Liver (tissue), 9 donors: ENCODE results near the gene COQ6. TPM values are rescaled to one million over a fixed set of nuclear protein-coding genes. Genes with fewer than 3 reads are reported as not detected.

ENCODE experiments used
- DNase-seq: peaks from one replicate; pipeline ENCODE4 v3.0.0-alpha.2; 2017; ENCODE audit warnings: low spot score
- H3K27ac ChIP-seq, 2 donors: one replicate each; pipeline ENCODE4 v1.7.0; 2013; ENCODE audit warnings: inconsistent platforms in 2 of 2, low read length in 2 of 2, control low read depth in 1 of 2, low read depth in 1 of 2, mild to moderate bottlenecking in 1 of 2
- H3K27me3 ChIP-seq, 4 donors: one replicate each; pipeline versions ENCODE4 v1.6.1 to v1.7.0; 2013; ENCODE audit warnings: low read length in 3 of 4, inconsistent platforms in 1 of 4, mild to moderate bottlenecking in 1 of 4, moderate library complexity in 1 of 4; ENCODE audit not compliant: control insufficient read depth in 4 of 4, insufficient read depth in 4 of 4
- H3K36me3 ChIP-seq, 4 donors: one replicate each; pipeline versions ENCODE4 v1.6.1 to v1.7.0; 2013; ENCODE audit warnings: low read length in 3 of 4, mild to moderate bottlenecking in 3 of 4, low read depth in 1 of 4, moderate library complexity in 1 of 4; ENCODE audit not compliant: control insufficient read depth in 4 of 4, insufficient read depth in 3 of 4
- H3K4me1 ChIP-seq, 4 donors: one replicate each; pipeline versions ENCODE4 v1.6.1 to v1.7.0; 2013; ENCODE audit warnings: low read length in 3 of 4, mild to moderate bottlenecking in 3 of 4, moderate library complexity in 1 of 4; ENCODE audit not compliant: control insufficient read depth in 4 of 4, insufficient read depth in 4 of 4
- H3K4me3 ChIP-seq, 3 donors: one replicate each; pipeline versions ENCODE4 v1.6.1 to v1.7.0; 2013; ENCODE audit warnings: low read length in 3 of 3, control low read depth in 1 of 3, low read depth in 1 of 3, mild to moderate bottlenecking in 1 of 3
- H3K9ac ChIP-seq, 2 donors: one replicate each; pipeline ENCODE4 v1.7.0; 2013; ENCODE audit warnings: low read length in 2 of 2, mild to moderate bottlenecking in 2 of 2, moderate library complexity in 2 of 2, control low read depth in 1 of 2, low read depth in 1 of 2
- H3K9me3 ChIP-seq, 4 donors: one replicate each; pipeline versions ENCODE4 v1.6.1 to v1.7.0; 2013; ENCODE audit warnings: low read length in 3 of 4; ENCODE audit not compliant: control insufficient read depth in 4 of 4
- CTCF ChIP-seq: fragments of 150-350 bp; IDR thresholded peaks from 2 replicates; pipeline ENCODE4 v1.5.1; 2017; ENCODE audit warnings: improper control_type of control experiment, low read depth, low read length; ENCODE audit not compliant: missing input control
- EGR1 ChIP-seq, 2 donors: IDR thresholded peaks; 2 replicates each; pipeline ENCODE4 v1.6.1; 2016 to 2018; ENCODE audit warnings: antibody characterized with exemption in 2 of 2, low read depth in 2 of 2
- FOXA1 ChIP-seq: IDR thresholded peaks from 2 replicates; pipeline ENCODE4 v1.6.1; 2016; ENCODE audit warnings: antibody characterized with exemption
- FOXA2 ChIP-seq: IDR thresholded peaks from 2 replicates; pipeline ENCODE4 v1.6.1; 2016; ENCODE audit warnings: antibody characterized with exemption
- GABPA ChIP-seq, 2 donors: IDR thresholded peaks in 1 of 2; conservative IDR thresholded peaks in 1 of 2; 2 replicates each; pipeline ENCODE4 v1.6.1; 2016; ENCODE audit warnings: antibody characterized with exemption in 2 of 2, mild to moderate bottlenecking in 1 of 2, moderate library complexity in 1 of 2
- HNF4A ChIP-seq, 2 donors: conservative IDR thresholded peaks; 2 replicates each; pipeline ENCODE4 v1.6.1; 2016; ENCODE audit warnings: antibody characterized with exemption in 2 of 2, mild to moderate bottlenecking in 2 of 2
- HNF4G ChIP-seq: IDR thresholded peaks from 2 replicates; pipeline ENCODE4 v1.6.1; 2016; ENCODE audit warnings: antibody characterized with exemption
- MAX ChIP-seq: IDR thresholded peaks from 2 replicates; pipeline ENCODE4 v1.6.1; 2016; ENCODE audit warnings: antibody characterized with exemption
- NR2F2 ChIP-seq: IDR thresholded peaks from 2 replicates; pipeline ENCODE4 v1.6.1; 2016; ENCODE audit warnings: antibody characterized with exemption
- RAD21 ChIP-seq, 2 donors: IDR thresholded peaks; 2 replicates each; pipeline ENCODE4 v1.6.1; 2016; ENCODE audit warnings: antibody characterized with exemption in 2 of 2, mild to moderate bottlenecking in 2 of 2
- RXRA ChIP-seq, 2 donors: IDR thresholded peaks; 2 replicates each; pipeline ENCODE4 v1.6.1; 2017 to 2018; ENCODE audit warnings: antibody characterized with exemption in 2 of 2, mild to moderate bottlenecking in 1 of 2
- SP1 ChIP-seq: IDR thresholded peaks from 2 replicates; pipeline ENCODE4 v1.6.1; 2018; ENCODE audit warnings: antibody characterized with exemption, mild to moderate bottlenecking
- TAF1 ChIP-seq: conservative IDR thresholded peaks from 2 replicates; pipeline ENCODE4 v1.6.1; 2016; ENCODE audit warnings: antibody characterized with exemption, mild to moderate bottlenecking
- YY1 ChIP-seq: IDR thresholded peaks from 2 replicates; pipeline ENCODE4 v1.6.1; 2016; ENCODE audit warnings: antibody characterized with exemption, mild to moderate bottlenecking
- WGBS: extraction: QIAGEN DNeasy Blood & Tissue Kit; methylation state at CpG from one replicate; pipeline ENCODE4 v1.1.7; 2013; 5-methylcytosine and 5-hydroxymethylcytosine counted together
- polyA plus RNA-seq, 2 donors: library from polyadenylated mRNA; stranded (reverse) in 1 of 2; unstranded in 1 of 2; fragments of 200-250 nt in 1 of 2; fragments of >200 nt in 1 of 2; fragmentation: Nextera tagmentation in 1 of 2; extraction: Ambion mirVana in 1 of 2; gene quantifications; one replicate each; pipeline versions ENCODE4 v1.2.1 to v1.2.3, GENCODE V29; 2013 to 2015
- total RNA-seq, 2 donors: library from RNA; depleted of rRNA; stranded (reverse); fragments of >200 nt; gene quantifications; one replicate each; pipeline ENCODE4 v1.2.3, GENCODE V29; 2014
- TF ChIP-seq, protein P1 (sequence below): IDR thresholded peaks from 2 replicates; pipeline ENCODE4 v1.6.1; 2016; ENCODE audit warnings: antibody characterized with exemption
- TF ChIP-seq, protein P2 (sequence below): IDR thresholded peaks from 2 replicates; pipeline ENCODE4 v1.6.1; 2016; ENCODE audit warnings: antibody characterized with exemption
- TF ChIP-seq, protein P3 (sequence below): IDR thresholded peaks from 2 replicates; pipeline ENCODE4 v1.6.1; 2016; ENCODE audit warnings: antibody characterized with exemption, mild to moderate bottlenecking
- donor health status: healthy.
- donor health status: healthy.
- donor health status: healthy.
- donor health status: healthy.
- donor health status: healthy.

The COQ6 gene
- total and polyA plus RNA-seq, 4 donors, result 12.6 to 33.7 (median 18.5) TPM

- WGBS, result 88% methylated on average over 5 of the region's 5 CpGs
- H3K4me1 ChIP-seq, result peaks cover 0 to 3% (median 0%) of the 10 kb centered on the region in 4 donors
- no peak for DNase-seq
Measured at GRCh38 chr14:73924337-73924736, 25.8 kb upstream of the COQ6 start.

GRCh38 chr14:73935666-73936065 lies 14.4 kb upstream of the COQ6 start:
- H3K4me3 ChIP-seq, result no peak overlapping the region
- H3K27me3 ChIP-seq, result no peaks in the 10 kb centered on the region
- TF ChIP-seq CTCF (peak; percentile 22), RAD21 (IDR thresholded peaks at IDR 0.05) (peak in 1 of 2 donors; percentile 57), EGR1 (IDR thresholded peaks at IDR 0.05; ENCODE audit: low read depth in 2 of 2) (no peak), FOXA1 (no peak)
- WGBS, result 84% methylated on average over 2 of the region's 2 CpGs
- H3K27ac ChIP-seq, result no peak overlapping the region
- no peaks in the 10 kb centered on the region for H3K4me1 ChIP-seq
- H3K9ac ChIP-seq, result no peak overlapping the region
- no peaks in the 10 kb centered on the region for H3K9me3 ChIP-seq
- DNase-seq, result no peak
- H3K36me3 ChIP-seq, result peaks cover 0 to 49% (median 29%) of the 10 kb centered on the region in 4 donors

More at GRCh38 chr14:73924337-73924736, 25.8 kb upstream of the COQ6 start:
- H3K9ac ChIP-seq, result no peak overlapping the region
- H3K27ac ChIP-seq, result no peak overlapping the region
- TF ChIP-seq NR2F2 (no peak), HNF4A (conservative IDR thresholded peaks at IDR 0.05) (no peak), SP1 (no peak)
- TF ChIP-seq, protein P1, sequence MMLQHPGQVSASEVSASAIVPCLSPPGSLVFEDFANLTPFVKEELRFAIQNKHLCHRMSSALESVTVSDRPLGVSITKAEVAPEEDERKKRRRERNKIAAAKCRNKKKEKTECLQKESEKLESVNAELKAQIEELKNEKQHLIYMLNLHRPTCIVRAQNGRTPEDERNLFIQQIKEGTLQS, result no peak
- no peak overlapping the region for H3K4me3 ChIP-seq
- H3K9me3 ChIP-seq, result no peaks in the 10 kb centered on the region
- H3K36me3 ChIP-seq, result peaks cover 25 to 65% (median 56%) of the 10 kb centered on the region in 4 donors
- H3K27me3 ChIP-seq, result no peaks in the 10 kb centered on the region

DNA sequence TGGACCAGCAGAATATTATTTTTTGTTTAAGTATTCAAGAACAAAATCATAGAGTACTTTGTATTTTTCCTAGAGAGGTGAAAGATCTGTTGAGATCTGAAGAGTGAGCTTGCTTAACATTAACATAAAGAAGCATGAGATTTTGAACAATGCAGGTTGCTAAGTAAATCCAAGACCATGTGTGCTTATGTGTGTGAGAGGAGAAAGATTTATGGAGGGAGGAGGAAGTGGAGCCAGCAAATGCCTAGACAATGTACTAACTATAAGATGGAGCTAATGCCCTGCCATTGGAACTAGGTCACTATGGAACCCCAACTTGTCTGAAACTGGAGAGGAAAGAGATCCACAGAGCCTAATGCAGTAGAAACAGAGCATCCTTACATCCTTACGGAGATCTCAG lies 13.6 kb upstream of the COQ6 start:
- H3K9me3 ChIP-seq, result no peaks in the 10 kb centered on the region
- no peak for DNase-seq
- peaks cover 0 to 41% (median 24%) of the 10 kb centered on the region in 4 donors for H3K36me3 ChIP-seq
- WGBS, result 97% methylated on average over 1 of the region's 1 CpG
- no peak overlapping the region for H3K4me3 ChIP-seq
- TF ChIP-seq CTCF, result no peak
- TF ChIP-seq TAF1, result no peak
- no peak for TF ChIP-seq YY1
- TF ChIP-seq, protein P2, sequence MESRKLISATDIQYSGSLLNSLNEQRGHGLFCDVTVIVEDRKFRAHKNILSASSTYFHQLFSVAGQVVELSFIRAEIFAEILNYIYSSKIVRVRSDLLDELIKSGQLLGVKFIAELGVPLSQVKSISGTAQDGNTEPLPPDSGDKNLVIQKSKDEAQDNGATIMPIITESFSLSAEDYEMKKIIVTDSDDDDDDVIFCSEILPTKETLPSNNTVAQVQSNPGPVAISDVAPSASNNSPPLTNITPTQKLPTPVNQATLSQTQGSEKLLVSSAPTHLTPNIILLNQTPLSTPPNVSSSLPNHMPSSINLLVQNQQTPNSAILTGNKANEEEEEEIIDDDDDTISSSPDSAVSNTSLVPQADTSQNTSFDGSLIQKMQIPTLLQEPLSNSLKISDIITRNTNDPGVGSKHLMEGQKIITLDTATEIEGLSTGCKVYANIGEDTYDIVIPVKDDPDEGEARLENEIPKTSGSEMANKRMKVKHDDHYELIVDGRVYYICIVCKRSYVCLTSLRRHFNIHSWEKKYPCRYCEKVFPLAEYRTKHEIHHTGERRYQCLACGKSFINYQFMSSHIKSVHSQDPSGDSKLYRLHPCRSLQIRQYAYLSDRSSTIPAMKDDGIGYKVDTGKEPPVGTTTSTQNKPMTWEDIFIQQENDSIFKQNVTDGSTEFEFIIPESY, result no peak
- TF ChIP-seq EGR1 (IDR thresholded peaks at IDR 0.05; ENCODE audit: low read depth in 2 of 2), result no peak
- no peak for TF ChIP-seq FOXA1
- no peak for TF ChIP-seq RXRA (IDR thresholded peaks at IDR 0.05)
- no peak for TF ChIP-seq MAX
- no peak for TF ChIP-seq HNF4A (conservative IDR thresholded peaks at IDR 0.05)
- TF ChIP-seq, protein P3, sequence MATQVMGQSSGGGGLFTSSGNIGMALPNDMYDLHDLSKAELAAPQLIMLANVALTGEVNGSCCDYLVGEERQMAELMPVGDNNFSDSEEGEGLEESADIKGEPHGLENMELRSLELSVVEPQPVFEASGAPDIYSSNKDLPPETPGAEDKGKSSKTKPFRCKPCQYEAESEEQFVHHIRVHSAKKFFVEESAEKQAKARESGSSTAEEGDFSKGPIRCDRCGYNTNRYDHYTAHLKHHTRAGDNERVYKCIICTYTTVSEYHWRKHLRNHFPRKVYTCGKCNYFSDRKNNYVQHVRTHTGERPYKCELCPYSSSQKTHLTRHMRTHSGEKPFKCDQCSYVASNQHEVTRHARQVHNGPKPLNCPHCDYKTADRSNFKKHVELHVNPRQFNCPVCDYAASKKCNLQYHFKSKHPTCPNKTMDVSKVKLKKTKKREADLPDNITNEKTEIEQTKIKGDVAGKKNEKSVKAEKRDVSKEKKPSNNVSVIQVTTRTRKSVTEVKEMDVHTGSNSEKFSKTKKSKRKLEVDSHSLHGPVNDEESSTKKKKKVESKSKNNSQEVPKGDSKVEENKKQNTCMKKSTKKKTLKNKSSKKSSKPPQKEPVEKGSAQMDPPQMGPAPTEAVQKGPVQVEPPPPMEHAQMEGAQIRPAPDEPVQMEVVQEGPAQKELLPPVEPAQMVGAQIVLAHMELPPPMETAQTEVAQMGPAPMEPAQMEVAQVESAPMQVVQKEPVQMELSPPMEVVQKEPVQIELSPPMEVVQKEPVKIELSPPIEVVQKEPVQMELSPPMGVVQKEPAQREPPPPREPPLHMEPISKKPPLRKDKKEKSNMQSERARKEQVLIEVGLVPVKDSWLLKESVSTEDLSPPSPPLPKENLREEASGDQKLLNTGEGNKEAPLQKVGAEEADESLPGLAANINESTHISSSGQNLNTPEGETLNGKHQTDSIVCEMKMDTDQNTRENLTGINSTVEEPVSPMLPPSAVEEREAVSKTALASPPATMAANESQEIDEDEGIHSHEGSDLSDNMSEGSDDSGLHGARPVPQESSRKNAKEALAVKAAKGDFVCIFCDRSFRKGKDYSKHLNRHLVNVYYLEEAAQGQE, result no peak
- TF ChIP-seq GABPA (IDR thresholded peaks at IDR 0.05 in 1 of 2, conservative IDR thresholded peaks at IDR 0.05 in 1 of 2), result no peak
- TF ChIP-seq SP1, result no peak
- TF ChIP-seq RAD21 (IDR thresholded peaks at IDR 0.05), result no peak
- no peak for TF ChIP-seq FOXA2
- no peak for TF ChIP-seq HNF4G
- no peak for TF ChIP-seq NR2F2
- TF ChIP-seq, protein P1, result no peak
- no peak overlapping the region for H3K9ac ChIP-seq
- no peaks in the 10 kb centered on the region for H3K27me3 ChIP-seq
- H3K4me1 ChIP-seq, result no peaks in the 10 kb centered on the region
- H3K27ac ChIP-seq, result no peak overlapping the region
